NCI-H510A treated with DMSO at 0.1 percent for 48 hours (cell line): ENCODE results near the gene AVP.
A peak's percentile ranks its signal among the peaks of the same experiment; 100 is the strongest.

Source experiments
- DNase-seq: peaks from one replicate; lab custom pipeline; 2025; lab: John Stamatoyannopoulos, UW

Gene AVP

GRCh38 chr20:3109350-3110302 is 25.1 kb upstream of the AVP start:
- DNase-seq: no peak

GRCh38 chr20:3107464-3108025 is 23.0 kb upstream of the AVP start:
- DNase-seq: no peak

- peak; percentile 61 for DNase-seq
Measured at GRCh38 chr20:3106658-3107463, 22.3 kb upstream of the AVP start.

- DNase-seq: no peak
Measured at GRCh38 chr20:3106185-3106584, 21.7 kb upstream of the AVP start.

- no peak for DNase-seq
Measured at GRCh38 chr20:3105256-3106137, 21.0 kb upstream of the AVP start.

- DNase-seq: no peak
Measured at GRCh38 chr20:3103369-3104032, 19.0 kb upstream of the AVP start.

- no peak for DNase-seq
Measured at GRCh38 chr20:3102575-3103368, 18.2 kb upstream of the AVP start.

- no peak for DNase-seq
Measured at GRCh38 chr20:3101737-3102574, 17.4 kb upstream of the AVP start.

- no peak for DNase-seq
Measured at GRCh38 chr20:3101251-3101650, 16.7 kb upstream of the AVP start.

GRCh38 chr20:3100480-3100879 is 16.0 kb upstream of the AVP start:
- DNase-seq: no peak

- DNase-seq: no peak
Measured at GRCh38 chr20:3094848-3095629, 10.5 kb upstream of the AVP start.

- no peak for DNase-seq
Measured at GRCh38 chr20:3093861-3094361, 9.4 kb upstream of the AVP start.

GRCh38 chr20:3092611-3093379 is 8.3 kb upstream of the AVP start:
- no peak for DNase-seq

GRCh38 chr20:3090565-3090964 is 6.0 kb upstream of the AVP start:
- DNase-seq: no peak

GRCh38 chr20:3088031-3088430 is 3.5 kb upstream of the AVP start:
- DNase-seq: no peak

GRCh38 chr20:3085571-3086072 is 1.1 kb upstream of the AVP start:
- DNase-seq: no peak

GRCh38 chr20:3084986-3085360 is 449 bp upstream of the AVP start:
- no peak for DNase-seq
